GM23338 (cell line): ENCODE results near the gene JARID2.

ENCODE experiments used
- EZH2 ChIP-seq: fragments of 200-600 bp; sonication (generic); IDR thresholded peaks from one replicate; pipeline ENCODE4 v1.8.0; 2017; ENCODE audit warnings: antibody characterized with exemption, mild to moderate bottlenecking, low read depth; ENCODE audit not compliant: unreplicated experiment
- EZH2phosphoT487 ChIP-seq: fragments of 200-600 bp; sonication (generic); IDR thresholded peaks from one replicate; pipeline ENCODE4 v1.8.1; 2018; ENCODE audit warnings: antibody characterized with exemption; ENCODE audit not compliant: unreplicated experiment
- POLR2AphosphoS5 ChIP-seq: IDR thresholded peaks from 2 replicates; pipeline ENCODE4 v1.6.1; 2016; ENCODE audit warnings: antibody characterized with exemption, low read depth
- ZNF331 ChIP-seq: fragments of 250-450 bp; sonication (Bioruptor Pico); IDR thresholded peaks from 2 replicates; pipeline ENCODE4 v1.5.0; 2020; ENCODE audit warnings: low read depth, mild to moderate bottlenecking, moderate library complexity
- TF ChIP-seq, protein P1 (sequence below), 2 experiments: fragments of 200-600 bp in 1 of 2; sonication (generic) in 1 of 2; conservative IDR thresholded peaks; 2 replicates each; pipeline versions ENCODE4 v1.5.1 to v1.6.1; 2016 to 2017; ENCODE audit warnings: antibody characterized with exemption in 2 of 2, low read depth in 2 of 2, mild to moderate bottlenecking in 2 of 2, moderate library complexity in 1 of 2

- TF ChIP-seq, protein P1, sequence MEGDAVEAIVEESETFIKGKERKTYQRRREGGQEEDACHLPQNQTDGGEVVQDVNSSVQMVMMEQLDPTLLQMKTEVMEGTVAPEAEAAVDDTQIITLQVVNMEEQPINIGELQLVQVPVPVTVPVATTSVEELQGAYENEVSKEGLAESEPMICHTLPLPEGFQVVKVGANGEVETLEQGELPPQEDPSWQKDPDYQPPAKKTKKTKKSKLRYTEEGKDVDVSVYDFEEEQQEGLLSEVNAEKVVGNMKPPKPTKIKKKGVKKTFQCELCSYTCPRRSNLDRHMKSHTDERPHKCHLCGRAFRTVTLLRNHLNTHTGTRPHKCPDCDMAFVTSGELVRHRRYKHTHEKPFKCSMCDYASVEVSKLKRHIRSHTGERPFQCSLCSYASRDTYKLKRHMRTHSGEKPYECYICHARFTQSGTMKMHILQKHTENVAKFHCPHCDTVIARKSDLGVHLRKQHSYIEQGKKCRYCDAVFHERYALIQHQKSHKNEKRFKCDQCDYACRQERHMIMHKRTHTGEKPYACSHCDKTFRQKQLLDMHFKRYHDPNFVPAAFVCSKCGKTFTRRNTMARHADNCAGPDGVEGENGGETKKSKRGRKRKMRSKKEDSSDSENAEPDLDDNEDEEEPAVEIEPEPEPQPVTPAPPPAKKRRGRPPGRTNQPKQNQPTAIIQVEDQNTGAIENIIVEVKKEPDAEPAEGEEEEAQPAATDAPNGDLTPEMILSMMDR (conservative IDR thresholded peaks at IDR 0.05; ENCODE audit: low read depth in 2 of 2), result no peak
- TF ChIP-seq POLR2AphosphoS5, result peak; percentile 24; the same call in 1 of the 2 replicates
- TF ChIP-seq EZH2phosphoT487, result no peak
- no peak for TF ChIP-seq ZNF331
- TF ChIP-seq EZH2, result no peak
Measured at GRCh38 chr6:15410126-15410391, 164.2 kb downstream of the JARID2 start.
